Effector memory CD4-positive, alpha-beta T cell (primary cell): ENCODE measurements around the gene HMG20A.

Source experiments
- DNase-seq, 3 donors: peaks; one replicate each; pipeline ENCODE4 v3.0.0-alpha.2; 2020
- H3K27ac ChIP-seq: 2 replicates; pipeline ENCODE4 v1.7.0; 2013; ENCODE audit warnings: mild to moderate bottlenecking, low read length, moderate library complexity; ENCODE audit not compliant: insufficient read depth, poor library complexity, severe bottlenecking
- H3K27me3 ChIP-seq: replicated peaks from 2 replicates; pipeline ENCODE4 v1.7.0; 2013; ENCODE audit warnings: mild to moderate bottlenecking, low read length; ENCODE audit not compliant: insufficient read depth, control insufficient read depth, poor library complexity, severe bottlenecking
- H3K36me3 ChIP-seq: 2 replicates; pipeline ENCODE4 v1.7.0; 2013; ENCODE audit warnings: mild to moderate bottlenecking, low read length, moderate library complexity; ENCODE audit not compliant: control insufficient read depth, insufficient read depth
- H3K4me1 ChIP-seq: 2 replicates; pipeline ENCODE4 v1.7.0; 2013; ENCODE audit warnings: low read length, mild to moderate bottlenecking; ENCODE audit not compliant: control insufficient read depth, insufficient read depth, poor library complexity, severe bottlenecking
- H3K4me3 ChIP-seq: 2 replicates; pipeline ENCODE4 v1.7.0; 2013; ENCODE audit warnings: low read length, low read depth, mild to moderate bottlenecking; ENCODE audit not compliant: insufficient read depth, poor library complexity, severe bottlenecking
- H3K9me3 ChIP-seq: 2 replicates; pipeline ENCODE4 v1.7.0; 2013; ENCODE audit warnings: mild to moderate bottlenecking, low read length, moderate library complexity; ENCODE audit not compliant: control insufficient read depth

Gene HMG20A

GRCh38 chr15:77483425-77484140 is 62.9 kb downstream of the HMG20A start:
- Histone ChIP-seq H3K36me3 (peaks cover 42% of the 10 kb centered on the region), H3K9me3 (no peaks in the 10 kb centered on the region), H3K27me3 (no peaks in the 10 kb centered on the region), H3K27ac (no peak overlapping the region), H3K4me1 (no peaks in the 10 kb centered on the region), H3K4me3 (no peak overlapping the region)
- no peak for DNase-seq

GRCh38 chr15:77484994-77485393 is 64.3 kb downstream of the HMG20A start:
- no peak for DNase-seq
- H3K4me1 ChIP-seq: no peaks in the 10 kb centered on the region
- H3K4me3 ChIP-seq: no peak overlapping the region
- H3K9me3 ChIP-seq: no peaks in the 10 kb centered on the region
- no peak overlapping the region for H3K27ac ChIP-seq
- H3K36me3 ChIP-seq: peaks cover 28% of the 10 kb centered on the region
- H3K27me3 ChIP-seq: no peaks in the 10 kb centered on the region

DNA sequence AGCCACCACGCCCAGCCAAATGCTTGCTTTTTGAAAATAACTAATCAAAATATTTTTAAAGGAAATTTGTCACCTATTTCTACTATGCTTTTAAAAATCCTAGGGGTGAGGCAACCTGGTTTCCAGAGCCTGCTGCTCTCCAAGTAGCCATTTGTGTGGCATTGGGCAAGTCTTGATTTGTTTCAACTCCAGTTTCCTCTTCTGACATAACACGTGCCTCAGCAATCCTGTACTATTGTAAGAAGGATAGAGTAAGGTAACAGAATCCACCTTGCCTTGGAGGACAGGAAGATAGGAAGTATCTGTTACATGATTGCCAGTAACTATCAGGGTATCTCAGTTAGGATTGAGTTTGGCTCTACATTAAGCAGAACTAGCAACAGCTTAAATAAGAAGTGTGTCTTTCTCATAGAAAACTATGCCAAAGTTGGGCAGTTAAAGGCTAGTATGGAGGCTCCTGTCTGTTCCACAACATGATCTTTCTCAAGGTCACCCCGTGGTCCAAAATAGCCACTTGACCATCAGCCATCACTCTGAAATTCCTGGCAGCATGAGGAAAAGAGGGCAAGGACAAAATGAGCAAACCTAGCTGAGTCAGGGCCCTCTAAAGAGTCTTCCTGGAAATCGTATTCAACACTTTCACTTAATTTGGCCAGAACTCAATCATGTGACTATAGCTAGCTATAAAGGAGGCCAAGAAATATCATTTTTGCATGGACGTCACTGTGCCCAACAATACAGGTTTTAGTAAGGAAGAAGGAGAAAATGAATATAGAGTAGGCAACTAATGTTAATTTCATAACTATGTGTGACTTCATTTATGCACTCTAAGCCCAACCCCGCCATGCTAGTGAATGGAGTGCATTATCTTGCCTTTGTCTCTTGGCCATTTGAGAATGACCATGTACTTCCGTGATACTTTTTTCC is 66.1 kb downstream of the HMG20A start:
- H3K27ac ChIP-seq: no peak overlapping the region
- no peaks in the 10 kb centered on the region for H3K4me1 ChIP-seq
- no peaks in the 10 kb centered on the region for H3K27me3 ChIP-seq
- no peak for DNase-seq
- H3K9me3 ChIP-seq: no peaks in the 10 kb centered on the region
- peaks cover 22% of the 10 kb centered on the region for H3K36me3 ChIP-seq
- H3K4me3 ChIP-seq: no peak overlapping the region

DNA sequence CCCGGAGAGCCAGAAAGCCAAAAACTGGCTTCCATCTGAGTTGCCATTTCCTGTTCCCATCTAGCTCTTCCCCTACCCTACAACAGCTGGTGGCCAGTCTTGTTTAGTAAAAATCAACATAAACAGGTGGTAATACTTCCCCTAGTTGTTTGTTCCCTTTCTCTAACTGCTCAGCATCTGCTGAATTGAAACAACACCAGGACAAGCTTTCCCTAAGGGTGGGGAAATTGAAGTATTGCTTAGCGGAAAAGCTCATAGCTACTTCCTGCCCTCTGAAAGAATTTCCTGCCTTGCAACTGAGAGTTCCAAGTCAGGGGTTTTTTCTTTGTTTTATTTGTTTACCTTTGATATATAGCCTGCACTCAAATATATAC is 66.8 kb downstream of the HMG20A start:
- Histone ChIP-seq H3K9me3 (no peaks in the 10 kb centered on the region), H3K4me3 (no peak overlapping the region), H3K4me1 (no peaks in the 10 kb centered on the region), H3K27ac (no peak overlapping the region), H3K36me3 (peaks cover 22% of the 10 kb centered on the region), H3K27me3 (no peaks in the 10 kb centered on the region)
- no peak for DNase-seq

- Histone ChIP-seq H3K27me3 (no peaks in the 10 kb centered on the region), H3K27ac (no peak overlapping the region), H3K9me3 (no peaks in the 10 kb centered on the region), H3K4me1 (no peaks in the 10 kb centered on the region), H3K36me3 (peaks cover 20% of the 10 kb centered on the region), H3K4me3 (no peak overlapping the region)
- no peak for DNase-seq
These were observed 67.2 kb downstream of the HMG20A start for GRCh38 chr15:77487888-77488287.

DNA sequence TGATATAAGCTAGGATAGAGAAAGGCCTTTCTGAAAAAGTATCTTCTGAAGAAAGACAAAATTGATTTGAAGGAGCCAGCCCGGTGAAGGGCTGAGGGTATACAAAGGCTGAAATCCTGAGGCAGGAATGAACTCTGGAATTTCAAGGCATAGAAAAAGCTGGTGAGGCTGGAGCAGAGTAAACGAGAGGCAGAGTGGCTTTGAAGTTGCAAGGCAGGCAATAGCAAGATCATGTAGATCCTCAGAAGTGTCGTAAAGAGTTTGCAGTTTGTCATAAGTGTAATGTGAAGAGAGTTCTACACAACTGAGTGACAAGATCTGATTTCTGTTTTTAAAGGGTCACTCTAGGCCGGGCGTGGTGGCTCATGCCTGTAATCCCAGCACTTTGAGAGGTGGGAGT is 69.0 kb downstream of the HMG20A start:
- no peak for DNase-seq
- Histone ChIP-seq H3K4me1 (no peaks in the 10 kb centered on the region), H3K4me3 (no peak overlapping the region), H3K9me3 (no peaks in the 10 kb centered on the region), H3K27ac (no peak overlapping the region), H3K36me3 (peaks cover 2% of the 10 kb centered on the region), H3K27me3 (no peaks in the 10 kb centered on the region)

GRCh38 chr15:77493324-77493907 is 72.7 kb downstream of the HMG20A start:
- DNase-seq: no peak
- Histone ChIP-seq H3K27me3 (no peaks in the 10 kb centered on the region), H3K4me1 (no peaks in the 10 kb centered on the region), H3K9me3 (no peaks in the 10 kb centered on the region), H3K36me3 (no peaks in the 10 kb centered on the region), H3K27ac (no peak overlapping the region), H3K4me3 (no peak overlapping the region)

GRCh38 chr15:77494073-77494867 is 73.6 kb downstream of the HMG20A start:
- Histone ChIP-seq H3K27me3 (no peaks in the 10 kb centered on the region), H3K9me3 (no peaks in the 10 kb centered on the region), H3K4me1 (no peaks in the 10 kb centered on the region), H3K4me3 (no peak overlapping the region), H3K36me3 (no peaks in the 10 kb centered on the region), H3K27ac (no peak overlapping the region)
- DNase-seq: no peak

DNA sequence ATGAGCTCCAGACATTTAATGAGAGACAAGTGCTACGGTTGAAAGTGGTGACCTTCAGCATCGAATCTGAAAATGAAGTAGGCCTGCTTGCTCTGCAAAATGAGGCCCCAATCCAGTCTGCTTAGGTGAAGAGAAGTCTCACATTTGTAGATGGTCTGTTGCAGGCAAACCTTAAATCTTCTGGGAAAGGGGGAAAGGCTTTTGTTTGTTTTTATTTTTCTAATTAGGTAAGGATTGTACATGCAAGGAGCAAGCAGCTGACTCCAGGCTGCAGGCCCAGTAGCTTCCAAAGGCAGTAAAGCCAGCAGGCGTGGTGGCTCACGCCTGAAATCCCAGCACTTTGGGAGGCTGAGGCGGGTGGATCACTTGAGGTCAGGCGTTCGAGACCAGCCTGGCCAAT is 74.3 kb downstream of the HMG20A start:
- no peak overlapping the region for H3K4me3 ChIP-seq
- no peak for DNase-seq
- no peaks in the 10 kb centered on the region for H3K27me3 ChIP-seq
- H3K9me3 ChIP-seq: no peaks in the 10 kb centered on the region
- H3K27ac ChIP-seq: no peak overlapping the region
- no peaks in the 10 kb centered on the region for H3K4me1 ChIP-seq
- no peaks in the 10 kb centered on the region for H3K36me3 ChIP-seq
